Measurements from ENCODE around the gene OR52I1.

OR52I1 gene

GRCh38 chr11:4606231-4607015 is 12.6 kb downstream of the OR52I1 start:
- DNase-seq: no peak
- Histone ChIP-seq H3K27ac (no peak overlapping the region), H3K27me3 (replicated peaks) (no peaks in the 10 kb centered on the region), H3K4me3 (ENCODE audit: low read depth, low read length) (no peak overlapping the region), H3K36me3 (replicated peaks) (no peaks in the 10 kb centered on the region)
- in situ Hi-C loops (cut with HindIII; ENCODE audit: low pct_ligation_motif_present, low sequenced_read_pairs): no loop called here
- no peak for TF ChIP-seq CTCF (IDR thresholded peaks at IDR 0.05; ENCODE audit: low read depth, low read length, missing control alignments)

GRCh38 chr11:4607096-4607495 is 13.3 kb downstream of the OR52I1 start:
- peak overlapping the region; percentile 79 for H3K4me3 ChIP-seq (ENCODE audit: low read depth, low read length)
- in situ Hi-C loops (cut with HindIII; ENCODE audit: low pct_ligation_motif_present, low sequenced_read_pairs): no loop called here
- H3K36me3 ChIP-seq (replicated peaks): no peaks in the 10 kb centered on the region
- no peak for DNase-seq
- H3K27me3 ChIP-seq (replicated peaks): no peaks in the 10 kb centered on the region
- no peak for TF ChIP-seq CTCF (IDR thresholded peaks at IDR 0.05; ENCODE audit: low read depth, low read length, missing control alignments)
- H3K27ac ChIP-seq: no peak overlapping the region

GRCh38 chr11:4607781-4608666 is 14.2 kb downstream of the OR52I1 start, which contains the start of gene TRIM68:
TSS of gene TRIM68 (minus strand) at chr11:4608231. CDS start at chr11:4605504, 2,727 bp downstream.
- in situ Hi-C loops (cut with HindIII; ENCODE audit: low pct_ligation_motif_present, low sequenced_read_pairs): no loop called here
- H3K27ac ChIP-seq: peak within 1 kb of the TSS; percentile 69
- peak; percentile 4 for TF ChIP-seq CTCF (IDR thresholded peaks at IDR 0.05; ENCODE audit: low read depth, low read length, missing control alignments)
- DNase-seq: peak; percentile 95
- H3K27me3 ChIP-seq (replicated peaks): no peaks in the 10 kb centered on the region
- H3K4me3 ChIP-seq (ENCODE audit: low read depth, low read length): peak within 1 kb of the TSS; percentile 79
- no peaks in the 10 kb centered on the region for H3K36me3 ChIP-seq (replicated peaks)

GRCh38 chr11:4610258-4610935 is 16.6 kb downstream of the OR52I1 start:
- in situ Hi-C loops (cut with HindIII; ENCODE audit: low pct_ligation_motif_present, low sequenced_read_pairs): no loop called here
- Histone ChIP-seq H3K36me3 (replicated peaks) (no peaks in the 10 kb centered on the region), H3K27ac (no peak overlapping the region), H3K27me3 (replicated peaks) (no peaks in the 10 kb centered on the region), H3K4me3 (ENCODE audit: low read depth, low read length) (no peak overlapping the region)
- no peak for TF ChIP-seq CTCF (IDR thresholded peaks at IDR 0.05; ENCODE audit: low read depth, low read length, missing control alignments)
- DNase-seq: no peak

GRCh38 chr11:4611986-4612385 is 18.1 kb downstream of the OR52I1 start:
- Histone ChIP-seq H3K27ac (no peak overlapping the region), H3K36me3 (replicated peaks) (no peaks in the 10 kb centered on the region), H3K4me3 (ENCODE audit: low read depth, low read length) (no peak overlapping the region), H3K27me3 (replicated peaks) (no peaks in the 10 kb centered on the region)
- no peak for DNase-seq
- TF ChIP-seq CTCF (IDR thresholded peaks at IDR 0.05; ENCODE audit: low read depth, low read length, missing control alignments): no peak
- in situ Hi-C loops (cut with HindIII; ENCODE audit: low pct_ligation_motif_present, low sequenced_read_pairs): no loop called here
